Liver (tissue), 3 donors: ENCODE results near the gene CRYGB.

ENCODE experiments used
- ATF3 ChIP-seq: IDR thresholded peaks from 2 replicates; pipeline ENCODE4 v1.6.1; 2016; ENCODE audit warnings: antibody characterized with exemption
- EGR1 ChIP-seq, 2 donors: IDR thresholded peaks; 2 replicates each; pipeline ENCODE4 v1.6.1; 2016 to 2018; ENCODE audit warnings: antibody characterized with exemption in 2 of 2, low read depth in 2 of 2
- FOXA1 ChIP-seq: IDR thresholded peaks from 2 replicates; pipeline ENCODE4 v1.6.1; 2016; ENCODE audit warnings: antibody characterized with exemption
- GABPA ChIP-seq, 2 donors: IDR thresholded peaks in 1 of 2; conservative IDR thresholded peaks in 1 of 2; 2 replicates each; pipeline ENCODE4 v1.6.1; 2016; ENCODE audit warnings: antibody characterized with exemption in 2 of 2, mild to moderate bottlenecking in 1 of 2, moderate library complexity in 1 of 2
- RAD21 ChIP-seq, 2 donors: IDR thresholded peaks; 2 replicates each; pipeline ENCODE4 v1.6.1; 2016; ENCODE audit warnings: antibody characterized with exemption in 2 of 2, mild to moderate bottlenecking in 2 of 2
- SP1 ChIP-seq: IDR thresholded peaks from 2 replicates; pipeline ENCODE4 v1.6.1; 2018; ENCODE audit warnings: antibody characterized with exemption, mild to moderate bottlenecking
- YY1 ChIP-seq: IDR thresholded peaks from 2 replicates; pipeline ENCODE4 v1.6.1; 2016; ENCODE audit warnings: antibody characterized with exemption, mild to moderate bottlenecking
- TF ChIP-seq, protein P1 (sequence below): fragments of 150-350 bp; IDR thresholded peaks from 2 replicates; pipeline ENCODE4 v1.5.1; 2017; ENCODE audit warnings: improper control_type of control experiment, low read depth, low read length; ENCODE audit not compliant: missing input control
- TF ChIP-seq, protein P2 (sequence below): IDR thresholded peaks from 2 replicates; pipeline ENCODE4 v1.6.1; 2016; ENCODE audit warnings: antibody characterized with exemption, mild to moderate bottlenecking
- TF ChIP-seq, protein P3 (sequence below): IDR thresholded peaks from 2 replicates; pipeline ENCODE4 v1.6.1; 2016; ENCODE audit warnings: antibody characterized with exemption
- donor health status: healthy.
- donor health status: healthy.

DNA sequence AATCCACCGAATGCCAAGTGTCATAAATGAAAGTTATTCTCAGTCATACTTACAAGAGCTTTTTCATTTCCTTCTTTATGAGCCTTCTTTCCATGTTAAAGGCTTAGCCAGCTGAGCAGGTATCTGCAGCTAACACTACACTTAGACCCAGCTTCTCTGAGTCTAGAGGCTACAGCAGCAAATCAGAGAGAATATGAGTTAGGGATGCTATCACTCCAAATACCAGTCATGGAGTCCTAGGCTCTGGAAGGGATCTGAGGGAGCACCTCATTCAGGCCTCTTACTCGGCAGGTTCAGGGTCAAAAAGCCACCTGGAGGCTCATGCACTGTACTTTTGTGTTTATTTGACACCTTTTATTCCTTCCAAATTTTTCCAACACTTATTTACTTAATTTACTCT is 40.9 kb upstream of the CRYGB start:
- TF ChIP-seq, protein P1, sequence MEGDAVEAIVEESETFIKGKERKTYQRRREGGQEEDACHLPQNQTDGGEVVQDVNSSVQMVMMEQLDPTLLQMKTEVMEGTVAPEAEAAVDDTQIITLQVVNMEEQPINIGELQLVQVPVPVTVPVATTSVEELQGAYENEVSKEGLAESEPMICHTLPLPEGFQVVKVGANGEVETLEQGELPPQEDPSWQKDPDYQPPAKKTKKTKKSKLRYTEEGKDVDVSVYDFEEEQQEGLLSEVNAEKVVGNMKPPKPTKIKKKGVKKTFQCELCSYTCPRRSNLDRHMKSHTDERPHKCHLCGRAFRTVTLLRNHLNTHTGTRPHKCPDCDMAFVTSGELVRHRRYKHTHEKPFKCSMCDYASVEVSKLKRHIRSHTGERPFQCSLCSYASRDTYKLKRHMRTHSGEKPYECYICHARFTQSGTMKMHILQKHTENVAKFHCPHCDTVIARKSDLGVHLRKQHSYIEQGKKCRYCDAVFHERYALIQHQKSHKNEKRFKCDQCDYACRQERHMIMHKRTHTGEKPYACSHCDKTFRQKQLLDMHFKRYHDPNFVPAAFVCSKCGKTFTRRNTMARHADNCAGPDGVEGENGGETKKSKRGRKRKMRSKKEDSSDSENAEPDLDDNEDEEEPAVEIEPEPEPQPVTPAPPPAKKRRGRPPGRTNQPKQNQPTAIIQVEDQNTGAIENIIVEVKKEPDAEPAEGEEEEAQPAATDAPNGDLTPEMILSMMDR: no peak
- TF ChIP-seq, protein P2, sequence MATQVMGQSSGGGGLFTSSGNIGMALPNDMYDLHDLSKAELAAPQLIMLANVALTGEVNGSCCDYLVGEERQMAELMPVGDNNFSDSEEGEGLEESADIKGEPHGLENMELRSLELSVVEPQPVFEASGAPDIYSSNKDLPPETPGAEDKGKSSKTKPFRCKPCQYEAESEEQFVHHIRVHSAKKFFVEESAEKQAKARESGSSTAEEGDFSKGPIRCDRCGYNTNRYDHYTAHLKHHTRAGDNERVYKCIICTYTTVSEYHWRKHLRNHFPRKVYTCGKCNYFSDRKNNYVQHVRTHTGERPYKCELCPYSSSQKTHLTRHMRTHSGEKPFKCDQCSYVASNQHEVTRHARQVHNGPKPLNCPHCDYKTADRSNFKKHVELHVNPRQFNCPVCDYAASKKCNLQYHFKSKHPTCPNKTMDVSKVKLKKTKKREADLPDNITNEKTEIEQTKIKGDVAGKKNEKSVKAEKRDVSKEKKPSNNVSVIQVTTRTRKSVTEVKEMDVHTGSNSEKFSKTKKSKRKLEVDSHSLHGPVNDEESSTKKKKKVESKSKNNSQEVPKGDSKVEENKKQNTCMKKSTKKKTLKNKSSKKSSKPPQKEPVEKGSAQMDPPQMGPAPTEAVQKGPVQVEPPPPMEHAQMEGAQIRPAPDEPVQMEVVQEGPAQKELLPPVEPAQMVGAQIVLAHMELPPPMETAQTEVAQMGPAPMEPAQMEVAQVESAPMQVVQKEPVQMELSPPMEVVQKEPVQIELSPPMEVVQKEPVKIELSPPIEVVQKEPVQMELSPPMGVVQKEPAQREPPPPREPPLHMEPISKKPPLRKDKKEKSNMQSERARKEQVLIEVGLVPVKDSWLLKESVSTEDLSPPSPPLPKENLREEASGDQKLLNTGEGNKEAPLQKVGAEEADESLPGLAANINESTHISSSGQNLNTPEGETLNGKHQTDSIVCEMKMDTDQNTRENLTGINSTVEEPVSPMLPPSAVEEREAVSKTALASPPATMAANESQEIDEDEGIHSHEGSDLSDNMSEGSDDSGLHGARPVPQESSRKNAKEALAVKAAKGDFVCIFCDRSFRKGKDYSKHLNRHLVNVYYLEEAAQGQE: no peak
- TF ChIP-seq, protein P3, sequence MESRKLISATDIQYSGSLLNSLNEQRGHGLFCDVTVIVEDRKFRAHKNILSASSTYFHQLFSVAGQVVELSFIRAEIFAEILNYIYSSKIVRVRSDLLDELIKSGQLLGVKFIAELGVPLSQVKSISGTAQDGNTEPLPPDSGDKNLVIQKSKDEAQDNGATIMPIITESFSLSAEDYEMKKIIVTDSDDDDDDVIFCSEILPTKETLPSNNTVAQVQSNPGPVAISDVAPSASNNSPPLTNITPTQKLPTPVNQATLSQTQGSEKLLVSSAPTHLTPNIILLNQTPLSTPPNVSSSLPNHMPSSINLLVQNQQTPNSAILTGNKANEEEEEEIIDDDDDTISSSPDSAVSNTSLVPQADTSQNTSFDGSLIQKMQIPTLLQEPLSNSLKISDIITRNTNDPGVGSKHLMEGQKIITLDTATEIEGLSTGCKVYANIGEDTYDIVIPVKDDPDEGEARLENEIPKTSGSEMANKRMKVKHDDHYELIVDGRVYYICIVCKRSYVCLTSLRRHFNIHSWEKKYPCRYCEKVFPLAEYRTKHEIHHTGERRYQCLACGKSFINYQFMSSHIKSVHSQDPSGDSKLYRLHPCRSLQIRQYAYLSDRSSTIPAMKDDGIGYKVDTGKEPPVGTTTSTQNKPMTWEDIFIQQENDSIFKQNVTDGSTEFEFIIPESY: no peak
- TF ChIP-seq EGR1 (IDR thresholded peaks at IDR 0.05; ENCODE audit: low read depth in 2 of 2) (no peak), YY1 (no peak), FOXA1 (no peak), ATF3 (no peak), RAD21 (IDR thresholded peaks at IDR 0.05) (no peak), SP1 (no peak), GABPA (IDR thresholded peaks at IDR 0.05 in 1 of 2, conservative IDR thresholded peaks at IDR 0.05 in 1 of 2) (no peak)
